Colonic mucosa (tissue), 4 donors: Measurements from ENCODE around the gene WASF2. TPM values are rescaled to one million over a fixed set of nuclear protein-coding genes. Genes with fewer than 3 reads are reported as not detected.

Experiments
- DNase-seq: peaks from one replicate; pipeline ENCODE4 v3.0.0-alpha.2; 2020
- H3K27ac ChIP-seq: fragments of 200-600 bp; one replicate; pipeline ENCODE4 v1.8.0; 2021
- H3K27me3 ChIP-seq: fragments of 200-600 bp; one replicate; pipeline ENCODE4 v1.8.0; 2021
- H3K36me3 ChIP-seq: fragments of 200-600 bp; one replicate; pipeline ENCODE4 v1.8.0; 2021
- H3K4me1 ChIP-seq: fragments of 200-600 bp; one replicate; pipeline ENCODE4 v1.8.0; 2021; ENCODE audit warnings: mild to moderate bottlenecking
- H3K4me3 ChIP-seq: fragments of 200-600 bp; one replicate; pipeline ENCODE4 v1.8.0; 2021
- H3K9ac ChIP-seq, 2 donors: one replicate each; pipeline ENCODE4 v1.7.0; 2013; ENCODE audit warnings: control low read depth in 2 of 2, low read depth in 2 of 2, low read length in 2 of 2
- H3K9me3 ChIP-seq: fragments of 200-600 bp; one replicate; pipeline ENCODE4 v1.8.0; 2021
- CTCF ChIP-seq: fragments of 200-600 bp; IDR thresholded peaks from one replicate; pipeline ENCODE4 v1.8.0; 2022; ENCODE audit warnings: antibody characterized with exemption, mild to moderate bottlenecking
- intact Hi-C: fragments of 100-400 bp; cut with DNase I; formaldehyde crosslinking; loops from one replicate; pipeline ENCODE4 v1.14.1; 2022
- total RNA-seq, 2 donors: library from RNA; stranded (reverse); fragmentation: NEBNext Ultra II Directional in 1 of 2; extraction: Animal tissue kit (Norgen Biotek cat#: 25700) in 1 of 2; gene quantifications; one replicate each; pipeline ENCODE4 v1.2.1, GENCODE V29; 2021
- donor health status: healthy.
- donor health status: DM: no; HTN: no; CAD: no.
- donor health status: DM: no; HTN: no; CAD: no.

The WASF2 gene
- total RNA-seq, 2 donors from 2014 or later: 120 to 168 TPM

- no peak overlapping the region for H3K4me3 ChIP-seq
- no peaks in the 10 kb centered on the region for H3K4me1 ChIP-seq
- H3K9me3 ChIP-seq: no peaks in the 10 kb centered on the region
- no peak overlapping the region for H3K27ac ChIP-seq
- no peak for DNase-seq
- no peak for TF ChIP-seq CTCF
- intact Hi-C loops: loop anchor here (5.0 to 10.0 kb wide), 3 partner anchors 208 to 355 kb away; no protein-coding TSS in a partner anchor
- no peaks in the 10 kb centered on the region for H3K36me3 ChIP-seq
- H3K27me3 ChIP-seq: no peaks in the 10 kb centered on the region
- no peak overlapping the region for H3K9ac ChIP-seq
These were observed 90.5 kb downstream of the WASF2 start for GRCh38 chr1:27399251-27400025.

GRCh38 chr1:27398405-27399149 lies 91.4 kb downstream of the WASF2 start:
- no peaks in the 10 kb centered on the region for H3K9me3 ChIP-seq
- intact Hi-C loops: loop anchor here (5.0 to 10.0 kb wide), 2 partner anchors 264 to 354 kb away; no protein-coding TSS in a partner anchor
- no peak overlapping the region for H3K27ac ChIP-seq
- H3K9ac ChIP-seq: peak overlapping the region in 1 of 2 donors; percentile 17
- no peaks in the 10 kb centered on the region for H3K27me3 ChIP-seq
- no peaks in the 10 kb centered on the region for H3K4me1 ChIP-seq
- no peak for DNase-seq
- no peak for TF ChIP-seq CTCF
- H3K36me3 ChIP-seq: no peaks in the 10 kb centered on the region
- H3K4me3 ChIP-seq: no peak overlapping the region

- no peak for TF ChIP-seq CTCF
- Histone ChIP-seq H3K9me3 (no peaks in the 10 kb centered on the region), H3K4me3 (no peak overlapping the region), H3K36me3 (no peaks in the 10 kb centered on the region), H3K27me3 (no peaks in the 10 kb centered on the region), H3K4me1 (no peaks in the 10 kb centered on the region), H3K9ac (no peak overlapping the region), H3K27ac (no peak overlapping the region)
- no peak for DNase-seq
- intact Hi-C loops: loop anchor here (5.0 to 10.0 kb wide), 2 partner anchors 265 to 353 kb away; no protein-coding TSS in a partner anchor
These were observed 92.2 kb downstream of the WASF2 start for GRCh38 chr1:27397749-27398148.

- TF ChIP-seq CTCF: no peak
- no peaks in the 10 kb centered on the region for H3K27me3 ChIP-seq
- no peak overlapping the region for H3K27ac ChIP-seq
- H3K36me3 ChIP-seq: no peaks in the 10 kb centered on the region
- intact Hi-C loops: loop anchor here (5.0 to 10.0 kb wide), 2 partner anchors 265 to 352 kb away; no protein-coding TSS in a partner anchor
- no peak for DNase-seq
- H3K4me3 ChIP-seq: no peak overlapping the region
- H3K9ac ChIP-seq: no peak overlapping the region
- no peaks in the 10 kb centered on the region for H3K9me3 ChIP-seq
- H3K4me1 ChIP-seq: no peaks in the 10 kb centered on the region
These were observed 92.9 kb downstream of the WASF2 start for GRCh38 chr1:27397110-27397509.

GRCh38 chr1:27395441-27396195 lies 94.3 kb downstream of the WASF2 start:
- Histone ChIP-seq H3K9ac (no peak overlapping the region), H3K27me3 (no peaks in the 10 kb centered on the region), H3K9me3 (no peaks in the 10 kb centered on the region), H3K36me3 (no peaks in the 10 kb centered on the region), H3K27ac (no peak overlapping the region), H3K4me3 (no peak overlapping the region), H3K4me1 (peaks cover 5% of the 10 kb centered on the region)
- peak; percentile 91 for TF ChIP-seq CTCF
- intact Hi-C loops: loop anchor here (2.0 to 10.0 kb wide), 3 partner anchors 95 to 351 kb away; no protein-coding TSS in a partner anchor
- peak; percentile 73 for DNase-seq
